GM18511 (cell line): ENCODE results near the gene FAIM2.

Experiments used
- ATAC-seq: cut with Tn5 transposase; IDR thresholded peaks from one replicate; pipeline ENCODE4 v1.9.1; 2021; ENCODE audit warnings: mild to moderate bottlenecking, moderate library complexity; ENCODE audit not compliant: unreplicated experiment

The FAIM2 gene

GRCh38 chr12:49920915-49921286 is 17.2 kb upstream of the FAIM2 start:
- no peak for ATAC-seq

GRCh38 chr12:49920241-49920914 is 16.7 kb upstream of the FAIM2 start:
- no peak for ATAC-seq

GRCh38 chr12:49917788-49918173 is 14.1 kb upstream of the FAIM2 start:
- ATAC-seq, result no peak

DNA sequence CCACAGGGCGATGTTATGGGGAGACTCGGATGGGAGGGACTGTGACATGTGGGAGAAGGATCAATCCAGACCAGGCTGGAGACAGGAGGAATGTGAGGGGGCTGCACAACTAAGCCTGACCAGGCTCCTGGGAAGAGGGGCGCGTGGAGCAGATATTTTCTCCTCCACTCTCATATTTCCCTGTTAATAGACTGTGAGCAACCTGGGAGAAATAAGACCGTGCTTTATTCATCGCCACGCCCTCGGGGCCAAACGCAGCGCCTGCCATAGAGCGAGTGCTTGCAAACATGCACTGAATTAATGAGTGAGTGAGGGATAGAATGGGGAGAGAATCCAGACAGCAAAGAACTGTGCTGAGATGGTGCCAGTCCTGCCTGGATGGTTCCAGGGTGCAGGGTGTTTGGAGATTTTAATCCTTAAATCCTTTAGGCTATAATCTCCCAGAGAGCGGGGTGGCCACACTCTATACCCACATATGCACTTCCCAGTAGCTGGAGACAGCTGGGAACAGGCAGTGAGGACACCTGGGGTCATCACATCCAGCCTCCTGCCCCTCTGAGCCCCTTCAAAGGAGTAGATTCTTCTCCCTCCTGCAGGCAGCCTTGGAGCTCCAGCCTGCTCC is 13.6 kb upstream of the FAIM2 start:
- no peak for ATAC-seq

GRCh38 chr12:49916129-49916919 is 12.6 kb upstream of the FAIM2 start:
- ATAC-seq, result no peak

DNA sequence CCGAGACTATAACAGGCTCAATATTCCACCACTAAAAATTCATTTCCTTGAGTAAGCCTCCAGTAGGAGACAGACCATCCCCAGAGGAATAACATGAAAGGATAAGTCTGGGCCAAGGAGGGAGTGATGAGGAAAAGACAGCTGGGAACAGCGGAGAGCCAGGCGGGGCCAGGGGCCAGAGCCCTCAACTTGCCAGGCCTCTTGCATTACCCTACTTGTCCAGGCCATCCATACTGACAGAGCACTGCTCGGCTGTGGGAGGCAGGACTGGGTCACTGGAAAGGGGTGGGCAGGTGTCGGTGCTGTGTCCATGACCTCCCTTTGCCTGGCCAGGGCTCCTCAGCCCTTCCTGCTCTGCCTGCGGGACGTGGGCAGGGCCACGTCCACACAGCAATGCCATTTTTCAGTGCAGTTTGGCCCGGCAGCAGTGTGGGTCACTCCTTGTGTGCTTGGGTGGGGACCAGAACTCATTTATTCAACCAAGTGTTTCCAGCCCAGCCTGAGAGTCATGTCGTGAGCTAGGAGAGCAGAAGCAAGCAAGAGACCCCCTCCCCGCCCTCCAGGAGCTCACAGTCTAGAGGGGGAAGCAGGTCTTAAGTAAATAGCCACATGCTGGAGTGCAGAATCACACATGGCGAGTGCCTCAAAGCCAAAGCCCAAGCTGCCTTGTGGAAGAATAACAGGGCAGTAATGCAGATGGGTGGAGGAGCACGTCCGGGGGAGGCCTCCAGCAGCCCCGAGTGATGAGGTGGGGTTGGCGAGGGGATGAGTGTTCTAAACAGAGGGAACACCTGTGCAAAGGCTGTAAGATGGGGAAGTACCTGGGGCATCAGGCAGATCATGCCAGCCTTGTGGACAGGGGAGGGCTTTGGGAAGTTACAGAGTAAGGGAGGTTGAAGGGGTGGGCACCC is 8.9 kb upstream of the FAIM2 start:
- no peak for ATAC-seq

GRCh38 chr12:49911213-49911605 is 7.5 kb upstream of the FAIM2 start:
- no peak for ATAC-seq

- ATAC-seq, result no peak
These were observed 6.9 kb upstream of the FAIM2 start for GRCh38 chr12:49910331-49911212.

GRCh38 chr12:49909826-49910225 is 6.1 kb upstream of the FAIM2 start:
- ATAC-seq, result no peak

DNA sequence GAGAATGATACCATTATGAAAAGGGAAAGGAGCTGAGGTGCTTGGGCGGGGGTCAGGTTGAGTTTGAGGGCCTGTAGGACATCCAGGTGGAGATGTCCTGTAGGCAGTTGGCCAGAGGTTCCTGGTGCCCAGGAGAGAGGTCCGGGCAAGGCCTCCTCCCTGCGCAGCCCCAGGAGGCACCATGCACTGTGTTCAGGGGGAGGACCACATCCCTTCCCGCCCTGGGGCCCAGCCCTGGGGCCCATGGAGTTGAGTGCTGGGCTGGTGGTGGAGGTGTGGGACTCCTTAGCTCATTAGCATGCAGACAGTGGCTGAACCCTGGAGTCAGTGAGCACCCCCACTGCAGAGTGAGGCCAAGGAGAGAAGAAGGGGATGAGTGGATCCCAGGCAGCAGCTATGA is 5.7 kb upstream of the FAIM2 start:
- no peak for ATAC-seq

DNA sequence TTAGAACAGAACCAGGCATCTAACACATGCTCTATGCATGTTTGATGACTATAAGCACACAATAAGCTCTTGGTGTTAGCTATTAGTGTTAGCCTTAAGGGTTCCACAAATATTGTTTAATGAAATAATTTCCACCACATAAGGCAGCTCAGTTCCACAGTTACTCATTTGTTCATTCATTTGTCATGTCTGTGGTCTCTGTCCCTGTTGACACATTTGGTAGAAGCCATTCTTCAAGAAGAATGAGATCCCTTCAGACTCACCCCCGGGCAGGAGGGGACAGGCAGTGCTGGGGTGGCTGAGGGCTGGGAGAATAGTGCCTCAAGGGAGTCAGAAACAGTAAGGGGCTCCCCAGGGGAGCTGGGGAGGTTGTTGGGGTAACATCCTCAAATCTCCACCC is 3.7 kb upstream of the FAIM2 start:
- no peak for ATAC-seq

DNA sequence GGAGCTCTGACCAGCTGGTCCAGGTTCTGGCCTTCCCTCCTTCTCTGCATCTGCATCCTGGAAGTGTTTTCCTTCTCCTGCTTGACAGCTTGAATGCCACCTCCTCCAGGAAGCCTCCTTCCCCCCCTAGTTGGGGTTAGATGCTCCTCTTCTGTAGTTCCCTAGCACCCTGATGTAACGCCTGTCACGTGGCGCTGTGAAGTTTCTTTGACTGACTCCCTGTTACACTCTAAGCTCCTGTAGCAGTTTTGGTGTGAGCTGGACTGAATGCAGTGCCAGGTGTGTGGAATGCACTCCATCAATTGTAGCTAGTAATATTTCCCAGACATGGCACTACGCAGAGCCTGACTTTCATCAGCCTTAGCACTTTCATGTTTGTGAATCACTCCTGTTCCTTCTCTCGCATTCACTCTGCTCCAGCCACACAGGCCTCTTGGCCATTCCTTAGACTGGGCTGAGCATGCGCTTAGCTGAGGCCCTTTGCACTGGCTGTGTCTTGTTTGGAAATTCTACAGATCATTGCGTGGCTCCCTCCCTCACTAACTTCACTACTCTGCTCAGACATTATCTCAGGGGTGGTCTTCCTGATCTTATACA is 2.1 kb upstream of the FAIM2 start:
- ATAC-seq, result no peak

DNA sequence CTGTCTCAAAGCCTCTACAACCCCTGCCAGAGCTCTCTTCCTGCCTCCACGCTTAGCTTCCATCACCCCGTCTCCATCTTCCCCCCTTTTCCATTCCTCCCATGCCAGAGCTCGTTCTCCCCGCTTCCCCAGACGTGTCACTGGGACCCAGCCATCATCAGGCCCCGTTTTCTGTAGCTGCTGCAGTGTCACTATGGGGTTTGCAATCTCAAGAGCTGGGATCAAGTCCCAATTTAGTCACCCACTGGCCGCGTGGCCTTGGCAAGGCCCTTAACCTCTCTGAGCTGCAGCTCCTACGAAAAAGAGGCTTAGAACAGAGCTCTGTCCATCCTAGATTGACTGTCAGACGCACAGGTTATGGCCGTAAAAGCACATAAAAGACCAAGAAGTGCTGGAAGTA is 901 bp upstream of the FAIM2 start:
- no peak for ATAC-seq

- no peak for ATAC-seq
These were observed 375 bp downstream of the FAIM2 start for GRCh38 chr12:49903351-49903699.

GRCh38 chr12:49902399-49903350 is 1.0 kb downstream of the FAIM2 start:
- no peak for ATAC-seq

DNA sequence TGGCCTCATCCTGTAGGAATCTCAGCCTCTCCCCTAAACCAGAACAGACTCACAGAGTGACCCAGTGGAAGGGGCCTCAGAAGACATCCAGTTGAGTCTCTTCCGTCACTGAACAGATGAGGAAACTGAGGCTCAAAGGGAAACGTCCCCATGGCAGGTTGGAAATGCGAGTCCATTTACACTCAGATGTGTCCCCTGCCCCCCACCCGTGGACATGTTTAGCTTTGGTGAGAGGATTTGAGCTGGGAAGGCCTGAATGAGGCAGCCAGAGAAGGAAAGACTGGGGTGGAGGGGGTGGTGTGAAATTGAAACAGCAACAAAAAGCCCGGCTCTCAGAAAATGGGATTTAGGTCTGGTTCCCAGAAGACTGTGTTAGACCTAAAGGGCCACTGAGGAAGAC is 1.7 kb downstream of the FAIM2 start:
- no peak for ATAC-seq

DNA sequence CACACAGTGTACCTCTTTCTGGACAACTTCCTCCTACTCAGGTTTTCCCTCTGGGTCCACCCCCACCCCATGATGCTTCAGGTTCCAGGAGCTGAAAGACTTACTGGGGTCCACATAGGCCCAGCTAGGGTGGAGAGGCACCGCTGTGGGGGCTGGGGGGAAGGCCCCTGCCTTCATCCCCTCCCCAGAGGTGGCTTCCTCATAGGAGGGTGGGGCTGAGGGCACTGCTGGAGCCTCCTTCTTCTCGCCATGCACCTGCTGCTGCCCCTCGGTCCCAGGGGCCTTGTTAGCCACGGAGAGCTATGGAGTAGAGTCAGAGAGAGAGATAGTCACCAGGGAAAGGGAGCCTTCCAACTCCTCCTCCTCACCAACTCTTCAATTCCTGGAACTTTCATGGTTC is 2.7 kb downstream of the FAIM2 start:
- ATAC-seq, result no peak

- ATAC-seq, result no peak
These were observed 3.3 kb downstream of the FAIM2 start for GRCh38 chr12:49900371-49900770.

DNA sequence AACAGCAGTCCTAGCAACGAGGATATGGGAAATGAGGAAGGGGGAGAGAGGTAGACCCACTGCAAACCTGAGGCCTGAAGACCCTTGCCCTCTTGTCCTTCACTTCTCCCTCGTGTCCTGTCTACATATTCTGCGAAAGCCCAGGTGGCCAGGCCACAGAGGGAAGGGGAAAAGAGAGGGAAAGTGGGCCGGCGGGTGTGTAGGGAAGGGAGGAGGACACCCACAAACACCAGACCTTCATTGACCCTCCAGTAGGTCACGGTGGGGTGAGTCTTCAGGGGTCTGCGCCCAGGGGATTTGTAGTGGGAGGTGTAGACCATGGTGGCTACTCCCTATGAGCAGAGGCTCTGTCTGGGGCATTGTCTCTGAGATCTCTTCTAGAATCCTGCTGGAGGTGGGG is 3.8 kb downstream of the FAIM2 start:
- no peak for ATAC-seq
